ENCODE measurements around the gene ALS2CL.

DNA sequence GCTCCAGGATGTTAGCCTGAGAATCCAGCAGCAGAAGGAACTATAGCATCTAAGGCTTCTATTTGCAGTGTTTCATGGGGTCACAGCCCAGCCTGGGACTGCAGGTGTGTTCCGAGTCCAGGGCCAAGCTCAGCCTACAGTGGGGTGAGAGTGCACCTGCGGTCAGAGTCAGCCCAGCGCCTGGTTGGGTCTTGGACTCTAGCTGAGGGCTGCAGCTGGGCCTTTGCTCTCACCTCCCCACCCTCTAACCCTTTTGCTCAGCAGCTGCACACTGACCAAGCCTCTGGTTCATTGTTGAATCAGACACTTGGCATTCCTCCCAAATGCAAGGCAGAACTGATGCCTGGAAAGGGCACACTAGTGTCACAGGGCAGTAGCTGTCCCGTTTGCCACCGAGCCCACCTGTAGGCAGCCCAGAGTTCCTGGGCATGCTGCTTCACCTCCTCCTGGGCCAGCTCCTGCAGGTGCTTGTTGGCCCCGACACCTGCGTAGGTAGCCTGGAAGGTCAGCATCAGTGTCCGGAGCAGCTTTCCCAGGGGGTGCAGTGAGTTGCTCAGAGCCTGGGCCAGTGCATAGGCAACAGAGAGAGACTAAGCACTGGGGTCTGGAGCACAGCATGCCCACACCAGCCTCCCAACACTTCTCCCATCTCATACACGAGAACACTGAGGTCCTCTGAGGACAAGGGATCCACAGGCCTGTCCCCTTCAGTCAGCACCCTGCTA, 17.5 kb downstream of the ALS2CL start:
- no peak for TF ChIP-seq YY1 (IDR thresholded peaks at IDR 0.05; ENCODE audit: low read depth)
- no peak for TF ChIP-seq NFIC (IDR thresholded peaks at IDR 0.05)
- no peak for TF ChIP-seq FOXM1 (IDR thresholded peaks at IDR 0.05; ENCODE audit: borderline replicate concordance, low read depth)
- TF ChIP-seq, protein P1, sequence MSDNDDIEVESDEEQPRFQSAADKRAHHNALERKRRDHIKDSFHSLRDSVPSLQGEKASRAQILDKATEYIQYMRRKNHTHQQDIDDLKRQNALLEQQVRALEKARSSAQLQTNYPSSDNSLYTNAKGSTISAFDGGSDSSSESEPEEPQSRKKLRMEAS (IDR thresholded peaks at IDR 0.05), result no peak

All from Ishikawa (cell line).